Measurements from ENCODE around the gene ARHGEF11.

The ARHGEF11 gene

GRCh38 chr1:156904187-156904959, 141.2 kb downstream of the ARHGEF11 start:
- no peak for DNase-seq

- no peak for DNase-seq
Observed at GRCh38 chr1:156903328-156904091, 142.0 kb downstream of the ARHGEF11 start.

DNA sequence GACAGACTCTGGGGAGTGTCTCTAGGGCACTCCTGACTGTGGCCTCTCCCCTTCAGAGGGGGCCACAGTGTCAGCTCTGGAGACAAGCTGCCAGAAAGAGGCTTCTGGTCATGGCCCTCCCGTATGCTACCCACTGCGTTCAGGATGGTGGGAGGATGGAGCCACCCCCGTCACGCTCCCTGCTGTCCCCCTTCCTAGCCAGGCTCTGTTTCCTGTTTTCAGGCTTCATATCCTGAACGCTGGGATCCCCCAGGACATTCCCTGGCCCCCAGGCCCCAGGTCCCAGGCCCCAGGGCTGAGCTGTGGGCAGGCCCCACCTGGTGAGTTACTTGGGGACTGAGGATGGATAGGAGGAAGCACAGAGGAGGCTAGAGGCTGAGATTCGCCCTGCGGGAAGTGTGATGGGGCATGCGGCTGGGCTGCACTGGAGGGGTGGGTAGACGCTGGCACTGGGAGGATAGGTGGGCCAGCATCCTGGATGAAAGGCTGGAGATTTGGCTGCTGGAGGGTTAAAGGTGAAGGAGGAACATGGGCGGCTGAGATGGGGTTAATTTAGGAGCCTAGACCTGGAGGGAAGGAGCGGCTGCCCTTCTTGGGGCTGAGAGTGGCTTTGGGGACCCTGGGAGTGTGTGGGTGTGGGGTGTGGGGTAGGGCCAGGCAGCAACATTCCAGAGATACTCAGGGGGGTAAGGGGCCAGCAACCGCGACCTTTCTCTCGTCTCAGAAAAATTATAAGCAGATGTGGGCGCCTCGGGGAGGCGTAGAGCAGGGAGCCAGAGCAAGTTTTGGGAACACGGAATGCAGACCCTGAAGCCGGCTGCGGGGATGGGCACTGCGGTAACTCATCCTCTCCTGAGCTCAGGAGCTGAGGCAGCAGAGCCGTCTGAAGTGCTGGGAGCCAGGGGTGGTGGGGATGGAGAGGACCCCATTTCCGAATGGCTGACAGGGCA, 143.3 kb downstream of the ARHGEF11 start:
- no peak for DNase-seq

- no peak for DNase-seq
Observed at GRCh38 chr1:156901590-156901900, 144.0 kb downstream of the ARHGEF11 start.

DNA sequence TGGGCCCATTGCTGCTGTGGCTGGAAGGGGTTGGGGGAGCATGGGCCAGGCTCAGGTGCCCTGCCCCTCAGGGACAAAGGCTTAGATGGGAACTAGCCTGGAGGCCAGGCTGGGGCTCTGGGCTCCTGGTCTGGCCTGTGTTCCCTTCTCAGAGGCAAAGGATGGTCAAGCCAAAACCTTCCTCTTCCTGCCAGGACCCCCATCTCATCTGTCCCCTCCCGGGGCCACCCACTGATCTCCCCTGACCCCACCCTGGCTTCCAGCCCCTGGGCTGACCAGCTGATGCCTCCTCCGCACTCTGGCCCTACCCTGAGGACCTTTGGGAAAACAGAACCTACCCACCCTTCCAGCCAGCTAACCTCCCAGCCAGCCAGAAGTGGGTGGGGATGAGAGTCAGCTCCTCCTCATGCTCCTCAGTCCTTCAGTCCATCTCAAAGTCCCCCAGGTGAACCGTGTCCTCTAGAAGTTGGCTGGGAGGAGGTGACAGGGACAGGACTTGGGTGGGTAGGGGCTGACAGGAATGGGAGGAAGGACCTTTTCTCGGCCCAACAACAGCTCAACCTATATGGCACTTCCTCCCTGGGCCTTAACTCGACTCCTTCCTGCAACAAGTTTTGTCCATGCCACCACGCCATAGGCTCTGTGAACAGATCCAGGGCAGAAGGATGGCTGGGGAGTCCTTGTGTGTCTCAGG, 144.5 kb downstream of the ARHGEF11 start:
- no peak for DNase-seq

- no peak for DNase-seq
Observed at GRCh38 chr1:156899956-156900718, 145.4 kb downstream of the ARHGEF11 start.

DNA sequence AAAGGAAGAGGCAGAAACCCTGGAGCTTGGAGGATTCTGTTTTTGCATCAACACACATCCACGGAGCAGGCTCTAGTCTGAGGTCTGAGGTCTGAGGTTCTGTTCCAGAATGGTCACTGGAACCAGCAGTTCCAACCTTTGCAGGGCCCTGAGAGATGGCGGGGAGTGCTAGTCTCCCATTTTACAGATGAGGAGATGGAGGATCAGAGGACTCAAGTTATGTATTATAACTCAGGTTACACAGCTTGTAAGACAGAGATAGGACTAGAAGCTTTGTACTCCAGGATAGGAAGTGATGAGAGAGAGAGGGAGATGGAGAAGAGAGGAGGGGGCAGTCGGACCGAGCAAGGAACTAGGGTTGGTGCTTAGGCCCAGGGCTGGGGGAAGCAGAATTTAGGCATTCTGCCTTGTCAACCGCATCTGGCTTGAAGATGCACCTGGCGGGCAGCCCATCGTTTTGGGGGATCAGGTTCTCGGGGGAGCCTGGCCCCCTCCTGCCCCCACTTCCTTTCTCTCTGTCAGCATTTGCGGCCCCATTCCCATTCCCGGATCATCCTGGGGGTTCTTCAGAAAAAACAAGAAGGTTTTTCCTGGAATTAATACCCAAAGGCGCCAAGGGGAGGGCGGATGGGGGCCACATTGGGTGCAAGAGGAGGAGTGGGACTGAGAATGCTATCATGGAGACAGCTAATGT, 146.4 kb downstream of the ARHGEF11 start:
- DNase-seq: no peak

DNA sequence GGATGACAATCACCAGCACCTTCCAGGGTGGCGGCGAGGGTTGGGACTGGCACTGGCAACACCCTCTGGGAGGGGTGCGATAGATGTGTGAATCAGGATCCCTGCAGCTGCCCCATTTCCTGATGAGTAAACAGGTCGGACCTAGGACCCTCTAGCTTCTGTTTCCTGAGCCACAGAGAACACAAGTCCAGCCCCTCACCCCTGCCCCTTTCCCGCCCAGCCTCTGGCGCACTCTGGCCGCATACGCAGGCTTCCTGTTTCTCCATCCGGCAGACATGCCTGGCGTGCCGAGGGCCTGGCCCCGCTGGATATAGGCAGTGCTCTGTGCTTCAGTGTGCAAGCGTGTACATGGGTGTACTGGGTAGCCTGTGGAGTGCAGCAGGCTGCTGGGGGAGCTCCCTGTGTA, 147.4 kb downstream of the ARHGEF11 start:
- DNase-seq: peak; percentile 21

- DNase-seq: peak; percentile 52
Observed at GRCh38 chr1:156897078-156897825, 148.3 kb downstream of the ARHGEF11 start.

DNA sequence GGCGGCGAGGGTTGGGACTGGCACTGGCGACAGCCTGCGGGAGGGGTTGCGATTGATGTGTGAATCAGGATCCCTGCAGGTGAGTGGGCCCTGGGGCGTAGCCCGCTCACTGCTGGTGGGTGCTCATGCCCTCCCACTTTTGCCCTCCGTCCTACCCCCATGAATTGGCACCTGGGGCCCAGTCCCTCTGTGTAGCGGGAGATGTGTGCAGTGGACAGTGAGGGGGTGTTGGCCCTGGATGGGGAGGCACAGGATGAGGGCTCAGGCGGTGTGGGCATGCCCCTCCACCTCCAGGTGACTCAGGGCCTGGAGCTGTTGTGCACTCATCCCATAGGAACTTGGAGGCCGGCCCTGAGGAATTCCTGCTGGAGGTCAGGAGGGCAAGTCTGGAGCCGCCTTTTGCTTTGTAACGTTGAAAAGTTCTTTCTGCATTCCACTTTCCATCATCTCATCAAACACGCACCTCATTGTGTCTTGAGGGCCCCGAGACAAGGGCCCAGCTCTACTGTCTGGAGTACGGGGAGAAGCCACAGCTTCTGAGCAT, 149.0 kb downstream of the ARHGEF11 start:
- peak; percentile 94 for DNase-seq

GRCh38 chr1:156895927-156896326, 149.6 kb downstream of the ARHGEF11 start:
- no peak for DNase-seq

DNA sequence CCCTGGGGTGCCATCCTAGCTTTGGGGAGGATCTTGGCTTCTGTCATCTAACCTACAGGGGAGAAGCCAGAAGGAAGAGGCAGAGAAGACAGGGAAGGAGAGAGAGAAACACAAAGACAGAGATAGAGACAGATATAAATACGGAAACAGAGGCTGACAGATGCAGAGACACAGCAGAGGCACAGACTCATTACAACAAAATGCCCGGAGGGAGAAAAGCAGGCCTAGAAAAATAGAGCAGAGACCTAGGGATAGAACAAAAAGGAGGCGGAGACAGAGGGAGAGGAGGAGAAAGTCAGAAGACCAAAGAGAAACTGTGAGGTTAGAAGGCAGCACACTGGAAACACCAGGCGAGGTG, 150.1 kb downstream of the ARHGEF11 start:
- no peak for DNase-seq

DNA sequence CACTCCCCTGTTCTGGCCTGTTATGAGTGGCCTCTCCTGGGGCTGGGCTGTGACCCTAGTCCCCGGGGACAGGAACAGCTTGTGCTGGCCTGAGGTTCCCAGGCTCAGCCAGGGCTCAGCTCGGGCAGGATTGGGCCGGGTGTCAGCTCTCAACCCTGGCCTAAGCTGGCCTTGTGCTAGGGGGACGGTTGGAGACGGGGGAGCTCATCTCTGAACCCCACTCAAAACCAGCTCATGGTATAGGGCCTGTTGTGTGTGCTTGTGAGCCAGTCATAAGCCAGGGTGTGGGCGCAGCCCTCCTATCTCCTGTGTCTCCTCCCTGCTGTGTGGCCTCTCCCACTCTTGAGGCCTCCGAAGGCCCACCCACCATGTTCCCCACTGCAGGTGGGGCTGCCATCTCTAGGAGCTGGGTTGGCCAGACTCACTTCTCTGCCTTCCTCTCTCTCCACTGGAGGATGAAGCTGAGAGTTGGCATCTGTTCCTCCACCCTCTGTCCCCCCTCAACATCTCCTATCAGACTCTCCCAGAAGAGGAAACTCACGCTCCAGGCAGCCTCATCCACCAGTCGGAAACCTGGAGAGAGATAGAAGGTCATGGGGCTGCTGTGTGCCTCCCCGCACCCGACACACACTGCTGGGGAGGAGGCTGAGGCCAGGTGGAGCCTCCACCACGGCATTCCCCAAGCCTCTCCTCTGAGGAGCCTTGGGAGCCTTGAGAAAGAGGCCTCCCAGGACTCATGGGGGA, 150.7 kb downstream of the ARHGEF11 start:
- DNase-seq: no peak

DNA sequence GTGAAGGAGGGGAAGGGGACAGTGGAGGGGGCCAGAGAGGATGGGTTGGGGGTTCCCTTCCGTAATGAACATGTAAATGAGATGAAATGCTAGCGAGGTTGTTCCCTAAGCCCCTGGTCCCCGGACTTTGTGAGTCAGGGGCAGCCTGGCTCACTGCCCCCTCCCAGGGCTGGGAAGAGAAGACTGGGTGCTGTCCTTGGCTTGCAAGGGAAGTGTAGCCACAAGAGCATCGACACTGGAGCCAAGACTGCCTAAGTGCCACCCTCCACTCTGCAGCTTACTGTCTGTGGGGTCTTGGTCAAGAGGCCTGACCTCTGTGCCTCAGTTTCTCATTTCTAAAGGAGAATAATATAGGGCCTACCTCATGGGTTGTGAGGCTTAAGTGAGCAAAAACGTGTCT, 151.5 kb downstream of the ARHGEF11 start:
- no peak for DNase-seq

- DNase-seq: no peak
Observed at GRCh38 chr1:156893048-156893953, 152.2 kb downstream of the ARHGEF11 start, which contains the start of gene PEAR1. TSS of gene PEAR1 (plus strand) at chr1:156893718. CDS start at chr1:156903927, 10,209 bp downstream.

GRCh38 chr1:156892190-156893047, 153.1 kb downstream of the ARHGEF11 start:
- DNase-seq: peak; percentile 76

Measured in HCEC 1CT (cell line).